Esophagus squamous epithelium (tissue), 4 donors: ENCODE results near the gene TOMM70.

Experiments
- CTCF ChIP-seq, 6 experiments: fragments of 450-650 bp in 4 of 6; fragments of 200-600 bp in 2 of 6; sonication (generic) in 2 of 6; IDR thresholded peaks; one replicate each; pipeline ENCODE4 v1.5.1; 2016 to 2019; ENCODE audit warnings: antibody characterized with exemption in 6 of 6, mild to moderate bottlenecking in 4 of 6, moderate library complexity in 4 of 6
- POLR2A ChIP-seq, 4 donors: fragments of 450-650 bp; IDR thresholded peaks; one replicate each; pipeline ENCODE4 v1.6.1; 2017; ENCODE audit warnings: antibody characterized with exemption in 4 of 4, mild to moderate bottlenecking in 4 of 4, moderate library complexity in 3 of 4

- no peak for TF ChIP-seq CTCF (IDR thresholded peaks at IDR 0.05)
- TF ChIP-seq POLR2A (IDR thresholded peaks at IDR 0.05) = no peak
These were observed 24.4 kb upstream of the TOMM70 start for GRCh38 chr3:100425316-100425715.
